K562 (cell line): ENCODE data around the gene BNIP5. TPM values are rescaled to one million over a fixed set of nuclear protein-coding genes. Genes with fewer than 3 reads are reported as not detected.

Source experiments
- ATAC-seq: fragments of 200-7000 bp; cut with Tn5 transposase; 3 replicates; pipeline ENCODE4 v1.9.1; 2020; ENCODE audit warnings: moderate library complexity
- BruUV-seq: library from RNA; stranded (reverse); fragments of 400-500 nt; replicated peaks from 2 replicates; lab custom pipeline; 2021; lab: Mats Ljungman, UMichigan
- CTCF ChIA-PET: fragments of 300-600 bp; formaldehyde crosslinking; extraction: SDS; loops from one replicate; lab custom pipeline; 2021; ENCODE audit warnings: low intra/inter-chr PET ratio; lab: Yijun Ruan, JAX
- POLR2A ChIA-PET: fragments of 300-600, 350-650 bp; sonication (Branson Sonifier 250); formaldehyde crosslinking; extraction: SDS; loops from one replicate; lab custom pipeline; 2021; ENCODE audit warnings: antibody characterized with exemption, inconsistent platforms; lab: Yijun Ruan, JAX
- DNase-seq, 4 experiments: peaks; one replicate each; pipeline versions ENCODE4 v3.0.0 to v3.0.0-alpha.2; 2011 to 2018; ENCODE audit warnings: low spot score in 3 of 4, mixed read lengths in 3 of 4; ENCODE audit errors: extremely low read depth in 1 of 4
- FAIRE-seq: peaks from 2 replicates; lab custom pipeline; 2011; peaks lifted over from hg19 to GRCh38; lab: Jason Lieb, UNC
- H2AFZ ChIP-seq: 2 replicates; pipeline ENCODE4 v1.6.0; 2011; ENCODE audit warnings: low read depth, low read length, control low read depth, inconsistent platforms
- H3K27ac ChIP-seq: fragments of 200-600 bp; 3 replicates; pipeline ENCODE4 v1.8.0; 2011; ENCODE audit warnings: low read depth, mild to moderate bottlenecking, control low read depth, inconsistent platforms, low read length, moderate library complexity, mixed read lengths; ENCODE audit errors: extremely low read depth
- H3K27me3 ChIP-seq, 2 experiments: fragments of 300-600 bp in 1 of 2; 2 replicates in 1 of 2; 3 replicates in 1 of 2; pipeline versions ENCODE4 v1.6.0 to v1.8.0; 2011; ENCODE audit warnings: inconsistent platforms in 2 of 2, low read length in 2 of 2, mild to moderate bottlenecking in 1 of 2, mixed read lengths in 1 of 2, moderate library complexity in 1 of 2; ENCODE audit not compliant: control insufficient read depth in 2 of 2, insufficient read depth in 2 of 2
- H3K36me3 ChIP-seq: fragments of 300-600 bp; 3 replicates; pipeline ENCODE4 v1.8.0; 2011; ENCODE audit warnings: mild to moderate bottlenecking, low read length, inconsistent platforms; ENCODE audit not compliant: control insufficient read depth, insufficient read depth
- H3K4me1 ChIP-seq, 2 experiments: fragments of 200-600 bp in 1 of 2; replicated peaks in 1 of 2; 2 replicates in 1 of 2; 3 replicates in 1 of 2; pipeline versions ENCODE4 v1.5.1 to v1.8.0; 2011; ENCODE audit warnings: inconsistent platforms in 2 of 2, low read length in 2 of 2, mild to moderate bottlenecking in 1 of 2, mixed read lengths in 1 of 2, moderate library complexity in 1 of 2; ENCODE audit not compliant: control insufficient read depth in 2 of 2, insufficient read depth in 2 of 2
- H3K4me2 ChIP-seq: 2 replicates; pipeline ENCODE4 v1.6.1; 2011; ENCODE audit warnings: low read length, control low read depth, inconsistent platforms, mixed read lengths; ENCODE audit not compliant: insufficient read depth
- H3K4me3 ChIP-seq: fragments of 200-600 bp; sonication (generic), shearing (Covaris generic); 2 replicates; pipeline ENCODE4 v1.5.1; 2016; ENCODE audit warnings: control low read depth, inconsistent platforms
- H3K79me2 ChIP-seq: fragments of 200-600 bp; 3 replicates; pipeline ENCODE4 v1.8.0; 2011; ENCODE audit warnings: low read length, inconsistent platforms; ENCODE audit not compliant: control insufficient read depth, insufficient read depth
- H3K9ac ChIP-seq, 2 experiments: 2 replicates each; pipeline versions ENCODE4 v1.6.0 to v1.6.1; 2011; ENCODE audit warnings: low read depth in 2 of 2, low read length in 2 of 2, control low read depth in 1 of 2, inconsistent platforms in 1 of 2, mild to moderate bottlenecking in 1 of 2, mixed read lengths in 1 of 2; ENCODE audit not compliant: insufficient read depth in 1 of 2
- H3K9me1 ChIP-seq: one replicate; pipeline ENCODE4 v1.6.0; 2011; ENCODE audit warnings: inconsistent platforms, mild to moderate bottlenecking, low read length, moderate library complexity; ENCODE audit not compliant: control insufficient read depth, insufficient read depth
- H3K9me3 ChIP-seq: replicated peaks from 2 replicates; pipeline ENCODE4 v1.5.1; 2011; ENCODE audit warnings: low read depth, low read length, inconsistent platforms; ENCODE audit not compliant: control insufficient read depth, insufficient read depth
- H4K20me1 ChIP-seq: replicated peaks from 2 replicates; pipeline ENCODE4 v1.6.1; 2011; ENCODE audit warnings: low read length, inconsistent platforms, mixed read lengths; ENCODE audit not compliant: control insufficient read depth, insufficient read depth
- CEBPG ChIP-seq, 3 experiments: fragments of 200-800 bp in 1 of 3; sonication (Bioruptor generic) in 1 of 3; sonication (generic) in 1 of 3; formaldehyde crosslinking in 1 of 3; IDR thresholded peaks in 2 of 3; conservative IDR thresholded peaks in 1 of 3; 2 replicates each; pipeline versions ENCODE4 v1.6.1 to v1.8.0; 2016 to 2022; ENCODE audit warnings: missing compliant biosample characterization in 2 of 3, missing genetic modification characterization in 2 of 3, mild to moderate bottlenecking in 1 of 3, missing genetic modification reagents in 1 of 3
- E4F1 ChIP-seq: fragments of 250-450 bp; sonication (Bioruptor Pico); IDR thresholded peaks from 2 replicates; pipeline ENCODE4 v1.5.0; 2021; ENCODE audit warnings: mild to moderate bottlenecking, borderline replicate concordance
- HDAC3 ChIP-seq: fragments of 450-650 bp; IDR thresholded peaks from 2 replicates; pipeline ENCODE4 v1.6.1; 2018; ENCODE audit warnings: borderline replicate concordance, mild to moderate bottlenecking, moderate library complexity; ENCODE audit not compliant: partially characterized antibody
- PCBP1 ChIP-seq: fragments of 200-400 bp; formaldehyde crosslinking; IDR thresholded peaks from 2 replicates; pipeline ENCODE4 v1.6.1; 2018; ENCODE audit warnings: mild to moderate bottlenecking, low read depth, low read length; ENCODE audit not compliant: poor library complexity, severe bottlenecking
- POLR2A ChIP-seq: fragments of 450-650 bp; conservative IDR thresholded peaks from 2 replicates; pipeline ENCODE4 v1.6.1; 2016
- PRMT5 ChIP-seq: sonication (generic); formaldehyde crosslinking; IDR thresholded peaks from 2 replicates; pipeline ENCODE4 v1.5.0; 2020; ENCODE audit warnings: missing genetic modification reagents
- RHOXF2B ChIP-seq: fragments of 250-450 bp; sonication (Bioruptor Pico); conservative IDR thresholded peaks from 2 replicates; pipeline ENCODE4 v1.5.1; 2021
- TBL1XR1 ChIP-seq, 2 experiments: IDR thresholded peaks; 2 replicates each; pipeline ENCODE4 v1.6.1; 2012; ENCODE audit warnings: improper control_type of control experiment in 2 of 2, low read length in 2 of 2, mild to moderate bottlenecking in 1 of 2
- ZBTB11 ChIP-seq, 3 experiments: fragments of 200-800 bp in 1 of 3; fragments of 250-450 bp in 1 of 3; fragments of 450-650 bp in 1 of 3; sonication (Bioruptor Pico) in 1 of 3; sonication (Bioruptor generic) in 1 of 3; formaldehyde crosslinking in 1 of 3; IDR thresholded peaks; 2 replicates each; pipeline versions ENCODE4 v1.6.1 to v1.8.0; 2016 to 2022; ENCODE audit warnings: mild to moderate bottlenecking in 2 of 3, missing genetic modification characterization in 2 of 3, missing compliant biosample characterization in 1 of 3, moderate library complexity in 1 of 3
- ZNF140 ChIP-seq: fragments of 250-450 bp; sonication (Bioruptor Pico); IDR thresholded peaks from 2 replicates; pipeline ENCODE4 v1.8.0; 2021; ENCODE audit warnings: moderate library complexity, mild to moderate bottlenecking, inconsistent platforms
- ZNF197 ChIP-seq: fragments of 200-800 bp; sonication (Bioruptor generic); IDR thresholded peaks from 2 replicates; pipeline ENCODE4 v1.6.1; 2016; ENCODE audit warnings: low read depth, missing genetic modification characterization, missing compliant biosample characterization
- ZNF224 ChIP-seq: sonication (generic); formaldehyde crosslinking; IDR thresholded peaks from 2 replicates; pipeline ENCODE4 v1.8.0; 2022; ENCODE audit warnings: mild to moderate bottlenecking, missing genetic modification reagents
- ZNF778 ChIP-seq: fragments of 450-650 bp; formaldehyde crosslinking; IDR thresholded peaks from 2 replicates; pipeline ENCODE4 v1.4.0; 2020; ENCODE audit warnings: mild to moderate bottlenecking, moderate library complexity
- ZNF785 ChIP-seq: fragments of 250-450 bp; sonication (Bioruptor Pico); IDR thresholded peaks from 2 replicates; pipeline ENCODE4 v1.4.0; 2020; ENCODE audit warnings: mild to moderate bottlenecking
- WGBS: fragments of 100-300 bp; shearing (Covaris generic); methylation state at CpG from one replicate; pipeline ENCODE4 v1.1.6; 2016; ENCODE audit warnings: low coverage, mixed read lengths; ENCODE audit not compliant: insufficient coverage; ENCODE audit errors: missing lambda C conversion rate; 5-methylcytosine and 5-hydroxymethylcytosine counted together
- in situ Hi-C: fragments of 300-500 bp; cut with MboI; formaldehyde crosslinking; loops from 4 replicates; pipeline ENCODE4 v1.15.0; 2018; ENCODE audit warnings: inconsistent platforms, mixed read lengths
- intact Hi-C: fragments of 100-400 bp; cut with micrococcal nuclease; formaldehyde crosslinking; loops from 2 replicates; pipeline ENCODE4 v1.14.2; 2022
- polyA plus RNA-seq, 8 experiments: library from polyadenylated mRNA; depleted of rRNA in 4 of 8; stranded (reverse) in 5 of 8; unstranded in 3 of 8; fragments of >200 nt; fragmentation: Nextera tagmentation in 2 of 8; fragmentation: Illumina TruSeq in 1 of 8; extraction: Ambion mirVana in 2 of 8; extraction: Trizol in 1 of 8; gene quantifications; 2 replicates each; pipeline versions ENCODE4 v1.2.1 to v1.2.3, GENCODE V29; 2011 to 2014; ENCODE audit warnings: inconsistent platforms in 1 of 8, missing spikeins in 1 of 8
- total RNA-seq, 7 experiments: library from RNA; depleted of rRNA in 6 of 7; stranded (reverse); fragments of >200 nt in 6 of 7; fragmentation: Illumina TruSeq in 2 of 7; extraction: Trizol in 2 of 7; gene quantifications; 2 replicates each; pipeline versions ENCODE4 v1.2.1 to v1.2.3, GENCODE V29; 2011 to 2021; ENCODE audit warnings: low replicate concordance in 1 of 7

The BNIP5 gene
- total and polyA plus RNA-seq, 9 of the 15 experiments (the other 6 are each of a cell fraction or from before 2014, with no cell fraction given), result not detected

GRCh38 chr6:36350681-36351571 lies 14.2 kb upstream of the BNIP5 start:
- Histone ChIP-seq H3K36me3 (no peaks in the 10 kb centered on the region), H3K4me3 (no peak overlapping the region), H3K4me1 (peaks cover 27 to 33% of the 10 kb centered on the region in 2 experiments), H3K9me3 (peaks cover 5% of the 10 kb centered on the region; the same call in 1 of the 2 replicates), H3K27me3 (no peaks in the 10 kb centered on the region), H3K9me1 (no peaks in the 10 kb centered on the region), H3K79me2 (no peaks in the 10 kb centered on the region), H3K9ac (0 out of 4 replicates have a peak overlapping the region, but pooled peaks of 1 of the 2 experiments have one; percentile 6), H3K4me2 (peak overlapping the region; percentile 8; the same call in 1 of the 2 replicates), H3K27ac (no peak overlapping the region), H4K20me1 (peaks cover 9% of the 10 kb centered on the region; the same call in 1 of the 2 replicates), H2AFZ (no peak overlapping the region)
- ChIA-PET POLR2A (interaction anchor here (0.6 to 2.2 kb wide), 13 partner anchors 10 to 417 kb away, joined by 3 to 20 read pairs (median 3); partner anchors contain the start of gene BNIP5), CTCF (no interaction called here)
- WGBS, result 1% methylated on average over 15 of the region's 15 CpGs
- in situ Hi-C loops (no loop called here), intact Hi-C loops (no loop called here)
- BruUV-seq, result no TSS peak
- ATAC-seq, result peak; percentile 72
- DNase-seq, result peak; percentile 67 to 88 (median 73)
- FAIRE-seq, result peak; percentile 85
- no peak for TF ChIP-seq RHOXF2B
- TF ChIP-seq E4F1 (CRISPR knock-in tag), result no peak
- TF ChIP-seq PCBP1, result no peak
- peak; percentile 98 for TF ChIP-seq HDAC3
- no peak for TF ChIP-seq PRMT5 (CRISPR knock-in tag)
- no peak for TF ChIP-seq POLR2A
- TF ChIP-seq ZNF785 (CRISPR knock-in tag), result no peak
- no peak for TF ChIP-seq ZNF224 (CRISPR knock-in tag)
- peak; percentile 63 to 99; a peak in 3 of 4 replicates for TF ChIP-seq TBL1XR1 (IDR thresholded peaks at IDR 0.05; ENCODE audit: low read length in 2 of 2)
- no peak for TF ChIP-seq CEBPG (CRISPR knock-in tag; IDR thresholded peaks at IDR 0.05)
- no peak for TF ChIP-seq CEBPG (tag; conservative IDR thresholded peaks at IDR 0.05 in 1 of 2, IDR thresholded peaks at IDR 0.05 in 1 of 2)
- peak; percentile 80; the same call in 1 of the 2 replicates for TF ChIP-seq ZNF197 (CRISPR knock-in tag)
- TF ChIP-seq ZBTB11 (CRISPR knock-in tag; IDR thresholded peaks at IDR 0.05), result peak in 1 of 3 experiments; percentile 74; a peak in 2 of 6 replicates
- no peak for TF ChIP-seq ZNF140
- no peak for TF ChIP-seq ZNF778 (CRISPR knock-in tag)
